ENCODE results near the gene SPTBN4.
"Not testable (repeated sequence)": the region's sequence is repeated elsewhere in the genome, so short reads cannot be mapped to it uniquely, and the experiment has no call there.

The SPTBN4 gene

DNA sequence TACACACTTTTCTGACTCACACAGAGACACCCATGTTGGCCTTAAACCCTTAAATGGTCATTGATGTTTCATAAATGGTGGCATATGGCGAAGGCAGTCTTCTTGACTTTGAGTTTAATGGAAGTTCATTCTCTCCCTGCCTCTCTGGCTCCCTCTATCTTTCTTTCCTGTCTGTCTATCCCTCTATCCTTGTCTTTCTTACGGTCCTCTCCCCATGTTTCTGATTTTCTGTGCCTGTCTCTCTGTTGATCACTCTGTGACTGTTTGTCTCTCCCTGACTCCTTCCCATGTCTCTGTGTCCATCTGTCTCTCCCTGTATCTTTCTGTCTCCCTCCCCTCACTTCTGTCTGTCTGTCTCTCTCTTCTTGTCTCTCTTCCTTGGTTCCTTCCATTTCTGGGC lies 66.7 kb downstream of the SPTBN4 start:
- no peak for DNase-seq

DNA sequence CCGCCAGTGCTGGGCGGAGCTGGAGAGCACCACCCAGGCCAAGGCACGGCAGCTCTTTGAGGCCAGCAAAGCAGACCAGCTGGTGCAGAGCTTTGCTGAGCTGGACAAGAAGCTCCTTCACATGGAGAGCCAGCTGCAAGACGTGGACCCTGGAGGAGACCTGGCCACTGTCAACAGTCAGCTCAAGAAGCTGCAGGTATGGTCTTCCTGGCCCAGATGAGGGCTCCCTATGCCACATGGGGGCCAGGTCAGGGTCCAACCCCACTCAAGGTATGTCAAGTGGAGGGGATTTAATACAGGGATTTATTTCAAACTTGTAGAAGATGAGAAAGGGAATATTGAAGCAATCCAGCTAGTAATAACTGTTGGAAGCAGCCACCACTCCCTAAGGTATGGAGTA lies 67.3 kb downstream of the SPTBN4 start:
- DNase-seq = no peak

DNA sequence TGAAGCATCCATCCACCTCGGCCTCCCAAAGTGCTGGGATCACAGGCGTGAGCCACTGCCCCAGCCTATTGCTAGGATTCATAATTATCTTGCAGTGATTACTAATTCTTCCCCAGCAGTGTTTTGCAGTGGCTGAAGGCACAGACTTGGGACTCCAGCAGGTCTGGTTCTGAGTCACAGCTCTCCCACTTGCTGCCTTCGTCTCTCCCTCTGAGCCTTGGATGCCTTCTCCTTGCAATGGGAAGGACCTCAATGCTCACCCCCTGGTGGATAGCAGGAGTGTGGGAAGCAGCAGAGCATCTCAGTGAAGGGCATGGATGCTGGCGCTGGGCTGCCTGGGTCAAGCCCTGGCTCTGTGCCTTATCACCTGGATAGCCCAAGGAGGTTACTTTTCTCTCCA lies 72.3 kb downstream of the SPTBN4 start:
- DNase-seq = no peak

DNA sequence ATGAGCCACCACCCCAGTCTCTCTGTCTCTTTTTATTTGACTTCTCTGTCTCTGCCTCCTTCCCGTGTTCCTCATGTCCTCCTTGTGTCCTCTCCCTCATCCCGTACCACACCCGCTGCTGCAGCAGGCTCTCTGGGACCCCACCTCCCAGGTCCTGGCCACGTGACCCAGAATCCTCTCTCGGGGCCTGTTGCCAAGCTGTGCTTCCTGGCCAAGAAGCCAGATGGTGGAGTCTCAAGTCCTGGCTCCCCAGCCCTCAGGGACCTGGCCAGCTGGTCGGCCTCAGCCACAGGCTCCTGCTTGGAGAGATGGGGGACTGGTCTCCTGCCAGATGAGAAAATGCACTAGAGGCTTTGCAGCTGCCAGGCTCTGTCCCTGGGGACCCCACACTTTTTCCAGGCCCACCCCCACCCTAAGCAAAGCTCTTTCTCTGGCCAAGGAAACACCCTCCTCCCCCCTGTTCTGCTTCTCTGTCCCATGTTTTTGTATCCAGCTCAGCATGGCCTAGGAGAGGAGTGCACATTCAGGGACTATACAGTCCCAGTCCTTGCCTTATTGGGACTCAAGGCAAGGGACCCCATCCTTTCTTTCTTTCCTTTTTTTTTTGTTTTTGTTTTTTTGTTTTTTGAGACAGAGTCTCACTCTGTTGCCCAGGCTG lies 75.5 kb downstream of the SPTBN4 start:
- DNase-seq = no peak

DNA sequence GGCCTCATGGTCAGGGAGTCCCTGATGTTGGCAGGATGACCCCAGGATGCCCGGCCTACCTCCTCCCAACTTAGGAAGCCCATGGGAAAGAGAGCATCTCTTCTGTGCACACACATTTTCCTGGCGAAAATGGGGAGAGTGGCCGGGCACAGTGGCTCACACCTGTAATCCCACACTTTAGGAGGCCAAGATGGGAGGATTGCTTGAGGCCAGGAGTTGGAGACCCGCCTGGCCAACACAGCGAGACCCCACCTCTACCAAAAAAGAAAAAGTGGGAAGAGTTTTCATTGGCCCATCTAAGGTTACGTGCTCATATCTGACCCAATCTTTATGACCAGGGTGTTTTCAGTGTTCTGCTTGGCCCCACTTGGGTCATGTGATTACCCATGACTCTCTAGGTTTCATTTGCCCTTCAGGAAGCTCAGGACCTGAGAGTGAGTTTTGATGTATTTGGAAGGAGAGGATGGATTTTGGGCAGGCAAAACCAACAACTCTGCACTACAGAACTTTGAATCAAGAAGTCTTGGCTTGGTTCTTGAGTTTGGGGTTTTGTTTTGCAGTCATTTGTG lies 76.3 kb downstream of the SPTBN4 start:
- DNase-seq = no peak

DNA sequence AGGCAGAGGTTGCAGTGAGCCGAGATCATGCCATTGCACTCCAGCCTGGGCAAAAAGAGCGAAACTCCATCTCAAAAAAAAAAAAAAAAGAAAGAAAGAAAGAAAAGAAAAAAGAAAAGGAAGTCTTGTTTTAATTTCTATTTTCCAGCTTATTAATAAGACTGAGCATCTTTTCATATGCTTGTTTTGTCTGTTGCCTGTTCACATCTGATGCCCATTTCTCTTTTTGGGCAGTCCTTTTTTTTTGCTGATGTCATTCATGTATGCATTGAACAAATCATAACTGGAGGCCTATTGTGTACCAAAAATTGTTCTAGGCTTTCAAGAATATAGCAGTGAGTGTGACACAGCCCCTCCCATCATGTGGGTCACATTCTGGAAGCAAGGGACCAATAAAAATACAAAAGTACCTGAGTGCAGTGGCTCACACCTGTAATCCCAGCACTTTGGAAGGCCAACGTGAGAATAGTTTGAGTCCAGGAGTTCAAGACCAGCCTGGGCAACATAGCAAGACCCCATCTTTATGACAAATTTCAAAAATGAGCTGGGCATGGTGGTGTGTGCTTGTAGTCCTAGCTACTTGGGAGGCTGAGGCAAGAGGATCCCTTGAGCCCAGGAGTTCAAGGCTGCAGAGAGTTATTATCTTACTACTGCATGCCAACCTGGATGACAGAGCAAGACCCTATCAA lies 79.5 kb downstream of the SPTBN4 start:
- not testable (repeated sequence) for DNase-seq

DNA sequence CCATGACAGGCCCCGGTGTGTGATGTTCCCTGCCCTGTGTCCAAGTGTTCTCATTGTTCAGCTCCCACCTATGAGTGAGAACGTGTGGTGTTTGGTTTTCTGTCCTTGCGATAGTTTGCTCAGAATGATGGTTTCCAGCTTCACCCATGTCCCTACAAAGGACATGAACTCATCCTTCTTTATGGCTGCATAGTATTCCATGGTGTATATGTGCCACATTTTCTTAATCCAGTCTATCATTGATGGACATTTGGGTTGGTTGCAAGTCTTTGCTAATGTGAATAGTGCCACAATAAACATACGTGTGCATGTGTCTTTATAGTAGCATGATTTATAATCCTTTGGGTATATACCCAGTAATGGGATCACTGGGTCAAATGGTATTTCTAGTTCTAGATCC lies 80.4 kb downstream of the SPTBN4 start:
- DNase-seq = not testable (repeated sequence)

DNA sequence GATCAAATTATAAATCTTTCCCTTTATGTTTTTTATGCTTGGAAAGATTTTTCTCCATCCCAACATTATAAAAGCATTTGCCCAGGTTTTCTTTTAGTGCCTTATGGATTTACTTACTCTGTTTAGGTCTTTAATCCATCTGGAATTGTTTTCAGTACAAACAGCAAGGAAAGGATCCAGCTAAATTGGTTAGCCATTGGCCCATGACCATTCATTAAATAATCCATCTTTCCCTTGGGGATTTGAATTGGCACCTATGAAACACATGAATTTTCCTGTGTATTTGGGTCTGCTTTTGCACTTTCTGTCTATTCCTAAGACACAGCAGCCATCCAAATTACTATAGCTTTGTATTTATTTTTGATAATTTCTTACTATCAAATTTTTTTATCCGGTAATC lies 81.0 kb downstream of the SPTBN4 start:
- no peak for DNase-seq

DNA sequence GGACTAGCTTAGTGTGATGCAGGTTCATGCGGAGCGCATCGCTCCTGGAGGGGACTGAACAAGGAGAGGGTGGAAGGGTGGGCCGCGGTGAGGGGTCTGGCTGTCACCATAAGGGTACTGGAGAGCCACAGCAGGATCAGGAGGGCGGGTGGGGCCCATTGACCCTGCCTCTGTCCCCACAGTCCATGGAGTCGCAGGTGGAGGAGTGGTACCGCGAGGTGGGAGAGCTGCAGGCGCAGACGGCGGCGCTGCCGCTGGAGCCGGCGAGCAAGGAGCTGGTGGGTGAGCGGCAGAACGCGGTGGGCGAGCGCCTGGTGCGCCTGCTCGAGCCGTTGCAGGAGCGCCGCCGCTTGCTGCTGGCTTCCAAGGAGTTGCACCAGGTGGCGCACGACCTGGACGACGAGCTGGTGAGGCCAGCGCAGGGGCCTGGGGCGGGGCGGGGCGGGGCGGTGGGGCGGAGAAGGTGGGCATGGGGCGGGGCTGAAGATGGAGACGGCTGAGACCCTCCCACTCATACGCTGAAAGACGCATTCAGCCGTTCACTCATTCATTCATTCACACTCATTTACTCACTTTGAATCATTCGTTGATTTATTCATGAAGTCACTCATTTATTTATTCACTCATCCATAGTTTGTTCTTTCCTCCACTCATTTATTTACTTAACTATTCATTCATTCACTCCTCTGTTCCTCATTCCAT lies 82.4 kb downstream of the SPTBN4 start:
- peak; percentile 42 for DNase-seq

DNA sequence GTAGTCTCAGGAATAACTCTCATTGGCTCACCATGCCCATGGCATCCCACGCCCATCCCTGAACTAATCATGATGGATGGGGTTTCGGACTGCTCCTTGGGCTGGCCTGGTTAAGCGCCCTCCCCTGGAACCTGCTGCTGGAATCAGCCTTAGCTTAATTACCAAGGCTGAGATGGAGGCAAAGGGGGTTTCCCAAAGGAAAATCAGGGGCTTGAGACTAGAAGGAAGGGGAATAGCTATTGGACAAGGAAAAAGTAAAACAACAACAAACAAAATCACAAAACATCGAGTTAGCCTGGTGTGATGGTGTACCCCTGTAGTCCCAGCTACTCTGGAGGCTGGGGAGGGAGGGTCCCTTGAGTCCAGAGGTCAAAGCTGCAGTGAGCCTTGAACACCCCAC lies 84.2 kb downstream of the SPTBN4 start:
- DNase-seq = no peak

DNA sequence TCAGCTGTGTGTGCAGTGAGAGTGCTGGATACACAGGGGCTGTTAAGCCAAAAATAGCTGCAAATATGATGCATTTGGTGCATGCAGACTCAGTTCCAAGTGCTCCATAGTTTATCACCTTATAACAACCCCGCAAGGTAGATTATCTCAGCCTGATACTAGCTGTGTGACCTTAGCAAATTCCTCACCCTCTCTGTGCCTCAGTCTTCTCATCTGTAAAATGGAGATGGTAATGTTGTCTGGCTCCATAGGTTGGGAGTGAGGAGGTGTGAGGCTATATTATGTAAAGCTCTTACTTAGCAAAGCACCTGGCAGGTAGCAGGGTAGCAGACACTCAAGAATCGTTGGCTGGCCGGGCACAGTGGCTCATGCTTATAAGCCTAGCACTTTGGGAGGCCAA lies 86.0 kb downstream of the SPTBN4 start:
- DNase-seq = no peak

DNA sequence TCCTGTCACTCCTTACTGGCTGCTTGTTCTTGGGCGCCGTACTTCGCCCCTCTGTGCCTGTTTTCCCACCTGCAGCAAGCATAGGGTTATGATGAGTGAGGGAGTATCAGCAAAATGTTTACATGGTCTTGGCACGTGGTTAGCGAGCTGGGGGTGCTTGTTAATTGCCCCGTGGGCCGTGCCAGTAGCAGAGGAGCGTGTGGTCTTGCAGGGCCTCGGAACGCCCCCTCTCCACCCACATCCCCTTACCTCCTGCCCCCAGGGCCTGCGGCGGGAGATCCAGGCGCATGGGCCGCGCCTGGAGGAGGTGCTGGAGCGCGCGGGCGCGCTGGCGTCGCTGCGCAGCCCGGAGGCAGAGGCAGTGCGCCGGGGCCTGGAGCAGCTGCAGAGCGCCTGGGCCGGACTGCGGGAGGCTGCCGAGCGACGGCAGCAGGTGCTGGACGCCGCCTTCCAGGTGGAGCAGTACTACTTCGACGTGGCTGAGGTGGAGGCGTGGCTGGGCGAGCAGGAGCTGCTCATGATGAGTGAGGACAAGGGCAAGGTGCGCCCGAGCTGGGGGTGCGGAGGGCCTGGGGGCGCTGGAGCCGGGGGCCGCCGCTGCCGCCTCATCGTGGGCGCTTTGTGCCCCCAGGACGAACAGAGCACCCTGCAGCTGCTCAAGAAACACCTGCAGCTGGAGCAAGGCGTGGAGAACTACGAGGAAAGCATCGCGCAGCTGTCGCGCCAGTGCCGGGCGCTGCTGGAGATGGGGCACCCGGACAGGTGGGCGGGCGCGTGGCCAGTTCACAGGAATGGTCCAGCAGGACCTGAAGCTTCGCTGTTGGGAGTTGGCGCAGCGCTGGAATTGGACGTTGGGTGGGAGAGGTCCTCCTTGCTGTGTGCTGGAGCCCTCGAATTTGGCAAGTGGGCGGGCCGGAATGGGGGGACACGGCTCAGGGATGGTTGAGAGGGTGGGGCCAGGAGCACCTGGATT lies 87.4 kb downstream of the SPTBN4 start:
- no peak for DNase-seq

DNA sequence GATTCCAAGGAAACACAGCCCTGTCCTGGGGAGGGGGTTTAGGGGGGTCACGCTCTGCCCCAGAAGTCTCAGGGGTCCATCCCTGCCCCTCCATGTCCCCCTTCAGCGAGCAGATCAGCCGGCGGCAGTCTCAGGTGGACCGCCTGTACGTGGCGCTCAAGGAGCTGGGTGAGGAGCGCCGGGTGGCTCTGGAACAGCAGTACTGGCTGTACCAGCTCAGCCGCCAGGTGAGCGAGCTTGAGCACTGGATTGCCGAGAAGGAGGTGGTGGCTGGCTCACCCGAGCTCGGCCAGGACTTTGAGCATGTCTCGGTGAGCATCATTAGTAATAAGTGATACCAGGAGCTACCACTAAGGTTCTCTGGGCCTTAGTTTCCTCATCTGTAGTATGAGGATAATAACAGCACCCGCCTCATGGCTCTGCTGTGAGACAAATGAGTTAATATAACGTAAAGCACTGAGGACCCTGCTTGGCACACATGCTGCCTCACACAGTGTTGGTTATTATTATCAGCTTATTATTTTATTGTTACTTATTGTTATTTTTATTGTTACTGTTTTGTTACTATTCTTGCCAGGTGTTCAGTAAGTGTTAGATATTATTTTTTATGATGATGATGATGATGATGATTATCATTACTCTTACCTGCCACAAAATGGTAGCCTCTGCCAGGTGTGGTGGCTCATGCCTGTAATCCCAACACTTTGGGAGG lies 89.3 kb downstream of the SPTBN4 start:
- DNase-seq = no peak

DNA sequence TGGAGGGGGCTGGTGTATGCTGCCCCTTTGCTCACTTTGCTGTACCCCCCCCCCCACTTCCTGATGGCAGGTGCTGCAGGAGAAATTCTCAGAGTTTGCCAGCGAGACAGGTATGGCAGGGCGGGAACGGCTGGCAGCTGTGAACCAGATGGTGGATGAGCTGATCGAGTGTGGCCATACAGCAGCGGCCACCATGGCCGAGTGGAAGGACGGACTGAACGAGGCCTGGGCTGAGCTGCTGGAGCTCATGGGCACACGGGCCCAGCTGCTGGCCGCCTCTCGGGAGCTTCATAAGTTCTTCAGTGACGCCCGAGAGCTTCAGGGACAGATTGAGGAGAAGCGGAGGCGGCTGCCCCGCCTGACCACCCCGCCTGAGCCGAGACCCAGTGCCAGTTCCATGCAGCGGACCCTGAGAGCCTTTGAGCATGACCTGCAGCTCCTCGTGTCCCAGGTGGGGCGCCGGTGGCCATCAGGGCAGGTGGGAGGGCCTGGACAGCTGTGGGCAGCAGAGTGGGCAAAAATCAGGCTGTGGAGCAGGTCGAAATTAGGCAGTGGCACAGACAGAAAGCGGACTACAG lies 90.2 kb downstream of the SPTBN4 start:
- DNase-seq = no peak

DNA sequence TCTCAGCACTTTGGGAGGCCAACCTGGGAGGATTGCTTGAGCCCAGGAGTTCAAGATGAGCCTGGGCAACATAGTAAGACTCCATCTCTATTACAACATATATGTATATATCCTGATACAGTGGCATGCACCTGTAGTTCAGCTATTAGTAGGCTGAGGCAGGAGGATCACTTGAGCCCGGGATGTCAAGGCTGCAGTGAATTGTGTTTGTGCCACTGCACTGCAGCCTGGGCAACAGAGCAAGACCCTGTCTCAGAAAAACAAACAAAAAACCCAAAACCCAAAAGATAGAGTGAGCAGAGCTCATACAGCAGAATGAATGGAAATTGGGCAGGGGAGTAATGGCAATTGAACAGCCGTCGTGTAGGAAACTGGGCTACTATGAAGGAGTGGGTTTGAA lies 92.6 kb downstream of the SPTBN4 start:
- no peak for DNase-seq

DNA sequence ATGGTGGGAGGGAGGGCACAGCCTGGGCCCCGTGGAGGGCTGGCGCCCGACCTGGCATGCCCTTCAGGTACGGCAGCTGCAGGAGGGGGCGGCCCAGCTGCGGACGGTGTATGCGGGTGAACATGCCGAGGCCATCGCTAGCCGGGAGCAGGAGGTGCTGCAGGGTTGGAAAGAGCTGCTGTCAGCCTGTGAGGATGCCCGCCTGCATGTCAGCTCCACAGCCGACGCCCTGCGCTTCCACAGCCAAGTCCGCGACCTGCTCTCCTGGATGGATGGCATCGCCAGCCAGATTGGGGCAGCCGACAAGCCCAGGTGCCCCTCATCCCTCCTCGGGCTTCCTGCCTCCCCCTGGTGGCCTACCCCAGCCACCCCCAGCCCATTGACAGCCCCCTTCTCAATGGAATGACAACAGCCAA lies 93.3 kb downstream of the SPTBN4 start:
- no peak for DNase-seq

DNA sequence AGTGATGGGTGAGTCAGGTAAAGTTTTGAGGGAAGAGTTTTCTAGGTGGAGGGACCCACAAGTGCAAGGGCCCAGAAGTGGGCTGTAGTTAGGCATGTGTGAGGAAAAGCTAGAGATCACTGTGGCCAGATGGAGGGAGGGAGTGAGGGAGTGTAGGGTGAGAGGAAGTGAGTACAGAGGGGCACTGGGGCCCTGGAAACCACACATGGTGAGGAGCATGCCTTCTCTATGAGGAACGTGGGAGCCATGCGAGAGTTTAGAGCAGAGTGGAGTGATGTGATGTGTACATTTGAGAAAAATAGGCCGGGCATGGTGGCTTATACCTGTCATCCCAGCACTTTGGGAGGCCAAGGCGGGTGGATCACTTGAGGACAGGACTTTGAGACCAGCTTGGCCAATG lies 95.1 kb downstream of the SPTBN4 start:
- DNase-seq = peak; percentile 73

DNA sequence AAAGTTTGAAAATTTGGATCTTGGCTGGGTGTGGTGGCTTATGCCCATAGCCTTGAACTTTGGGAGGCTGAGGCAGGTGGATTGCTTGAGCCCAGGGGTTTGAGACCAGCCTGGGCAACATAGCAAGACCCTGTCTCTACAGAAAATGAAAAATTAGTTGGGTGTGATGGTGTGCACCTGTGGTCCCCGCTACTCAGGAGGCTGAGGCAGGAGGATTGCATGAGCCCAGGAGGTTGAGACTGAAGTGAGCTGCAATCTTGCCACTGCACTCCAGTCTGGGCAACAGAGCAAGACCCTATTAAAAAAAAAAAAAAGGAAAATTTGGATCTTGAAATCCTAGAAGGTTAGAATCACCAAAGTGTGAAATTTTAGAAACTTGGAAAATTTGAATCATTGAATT lies 97.7 kb downstream of the SPTBN4 start:
- not testable (repeated sequence) for DNase-seq

DNA sequence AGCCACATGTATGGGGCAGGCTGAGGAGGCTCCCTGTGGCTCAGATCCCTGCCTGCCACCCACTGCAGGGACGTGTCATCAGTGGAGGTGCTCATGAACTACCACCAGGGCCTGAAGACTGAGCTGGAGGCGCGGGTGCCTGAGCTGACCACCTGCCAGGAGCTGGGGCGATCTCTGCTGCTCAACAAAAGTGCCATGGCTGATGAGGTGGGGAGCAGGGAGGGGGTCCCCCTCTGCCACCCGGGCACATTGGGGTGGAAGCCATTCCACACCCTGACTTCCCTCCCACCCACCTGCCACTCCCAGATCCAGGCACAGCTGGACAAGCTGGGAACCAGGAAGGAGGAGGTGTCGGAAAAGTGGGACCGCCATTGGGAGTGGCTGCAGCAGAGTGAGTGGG lies 98.6 kb downstream of the SPTBN4 start:
- no peak for DNase-seq

DNA sequence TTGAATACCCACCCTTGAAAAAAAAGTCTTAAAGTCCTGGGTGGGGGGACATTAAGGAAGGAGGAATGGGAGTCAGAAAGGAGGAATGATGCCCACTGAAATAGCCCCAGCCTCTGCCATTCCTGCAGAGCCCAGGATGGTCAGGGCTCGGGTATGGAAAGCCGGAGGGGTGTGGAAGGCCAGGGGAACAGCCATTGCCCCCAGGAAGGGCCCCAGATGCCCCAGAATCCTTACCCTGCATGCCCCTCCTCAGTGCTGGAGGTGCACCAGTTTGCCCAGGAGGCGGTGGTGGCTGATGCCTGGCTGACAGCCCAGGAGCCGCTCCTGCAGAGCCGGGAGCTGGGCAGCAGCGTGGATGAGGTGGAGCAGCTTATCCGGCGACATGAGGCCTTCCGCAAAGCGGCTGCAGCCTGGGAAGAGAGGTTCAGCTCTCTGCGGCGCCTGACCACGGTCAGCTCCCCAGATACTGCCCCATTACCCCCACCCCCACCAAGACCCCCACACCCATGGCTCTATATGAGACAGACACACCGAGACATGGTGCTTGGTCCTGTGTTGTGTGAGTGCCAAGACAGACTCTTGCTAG lies 99.2 kb downstream of the SPTBN4 start:
- no peak for DNase-seq

DNA sequence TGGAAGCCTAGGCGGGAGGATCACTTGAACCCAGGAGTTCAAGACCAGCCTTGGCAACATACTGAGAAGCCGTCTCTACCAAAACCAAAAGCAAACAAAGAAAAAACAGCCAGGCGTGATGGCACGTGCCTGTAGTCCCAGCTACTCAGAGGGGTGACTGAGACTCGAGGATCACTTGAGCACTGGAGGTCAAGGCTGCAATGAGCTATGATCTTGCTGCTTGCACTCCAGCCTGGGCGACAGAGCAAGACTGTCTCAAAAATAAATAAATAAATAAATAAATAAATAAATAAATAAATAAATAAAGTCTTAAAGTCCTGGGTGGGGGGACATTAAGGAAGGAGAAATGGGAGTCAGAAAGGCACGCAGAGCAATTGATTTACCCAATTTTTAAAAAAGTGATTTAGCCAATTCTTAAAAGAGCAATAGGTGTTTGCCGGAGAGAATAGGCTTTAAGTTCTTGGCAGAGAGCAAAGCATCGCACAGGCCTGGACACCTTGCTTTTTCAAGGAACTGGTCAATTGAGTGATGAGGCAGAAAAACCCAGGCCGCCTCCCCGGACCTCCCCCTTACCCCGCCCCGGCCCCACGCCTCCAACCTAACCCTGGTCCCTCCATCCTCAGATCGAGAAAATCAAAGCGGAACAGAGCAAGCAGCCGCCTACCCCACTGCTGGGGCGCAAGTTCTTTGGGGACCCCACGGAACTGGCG lies 100.4 kb downstream of the SPTBN4 start:
- DNase-seq = no peak

Data from MV-4-11 (cell line).